GM18526 (cell line): Measurements from ENCODE around the gene DENND4C.

Experiments
- POLR2A ChIP-seq: IDR thresholded peaks from 3 replicates; pipeline ENCODE4 v1.6.1; 2011; ENCODE audit not compliant: insufficient read length; ENCODE audit errors: extremely low read depth

Gene DENND4C

DNA sequence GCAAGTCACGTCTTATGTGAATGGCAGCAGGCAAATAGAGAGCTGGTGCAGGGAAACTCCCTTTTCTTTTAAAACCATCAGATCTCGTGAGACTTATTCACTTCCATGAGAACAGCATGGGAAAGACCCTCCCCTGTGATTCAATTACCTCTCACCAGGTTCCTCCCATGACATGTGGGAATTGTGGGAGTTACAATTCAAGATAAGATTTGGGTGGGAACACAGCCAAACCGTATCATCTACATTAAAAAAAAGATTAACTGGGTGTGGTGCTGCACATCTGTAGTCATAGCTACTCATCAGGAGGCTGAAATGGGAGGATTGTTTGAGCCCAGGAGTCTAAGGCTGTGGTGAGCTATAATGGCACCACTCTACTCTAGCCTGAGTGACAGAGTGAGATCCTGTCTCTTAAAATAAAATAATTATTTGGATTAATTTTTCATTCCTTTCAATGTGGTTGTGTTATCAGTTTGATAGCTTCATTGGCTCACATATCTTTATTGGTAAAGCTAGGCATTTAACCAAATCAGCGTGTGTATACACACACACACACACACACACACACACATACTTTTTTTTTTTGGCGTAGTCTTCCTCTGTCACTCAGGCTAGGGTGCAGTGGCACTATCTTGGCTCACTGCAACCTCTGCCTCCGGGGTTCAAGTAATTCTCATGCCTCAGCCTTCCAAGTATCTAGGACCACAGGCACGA, 21.8 kb downstream of the DENND4C start:
- no peak for TF ChIP-seq POLR2A

DNA sequence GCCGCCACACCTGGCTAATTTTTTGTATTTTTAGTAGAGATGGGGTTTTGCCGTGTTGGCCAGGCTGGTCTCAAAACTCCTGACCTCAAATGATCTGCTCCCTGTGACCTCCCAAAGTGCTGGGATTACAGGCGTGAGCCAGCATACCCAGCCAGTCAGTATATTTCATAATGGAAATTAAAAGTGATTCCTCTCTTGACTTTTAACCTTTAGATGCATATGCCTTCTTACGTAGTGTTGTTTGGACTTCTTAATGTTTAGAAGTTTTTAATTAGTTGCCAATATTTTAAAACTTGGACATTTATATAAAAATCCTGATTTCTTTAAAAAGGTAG, 22.4 kb downstream of the DENND4C start:
- no peak for TF ChIP-seq POLR2A

DNA sequence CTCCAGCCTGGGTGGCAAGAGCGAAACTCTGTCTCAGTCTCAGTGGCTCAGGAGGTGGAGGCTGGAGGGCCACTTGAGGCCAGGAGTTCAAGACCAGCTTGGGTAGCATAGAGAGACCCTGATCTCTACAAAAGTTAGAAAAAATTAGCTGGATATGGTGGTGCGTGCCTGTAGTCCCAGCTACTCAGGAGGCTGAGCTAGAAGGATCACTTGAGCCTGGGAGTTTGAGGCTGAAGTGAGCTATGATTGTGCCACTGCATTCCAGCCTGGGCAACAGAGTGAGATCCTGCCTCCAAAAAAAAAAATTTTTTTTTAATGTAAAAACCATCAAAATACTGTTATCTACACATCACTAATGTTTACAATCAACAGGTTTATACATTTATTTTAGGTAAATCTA, 24.6 kb downstream of the DENND4C start:
- no peak for TF ChIP-seq POLR2A

DNA sequence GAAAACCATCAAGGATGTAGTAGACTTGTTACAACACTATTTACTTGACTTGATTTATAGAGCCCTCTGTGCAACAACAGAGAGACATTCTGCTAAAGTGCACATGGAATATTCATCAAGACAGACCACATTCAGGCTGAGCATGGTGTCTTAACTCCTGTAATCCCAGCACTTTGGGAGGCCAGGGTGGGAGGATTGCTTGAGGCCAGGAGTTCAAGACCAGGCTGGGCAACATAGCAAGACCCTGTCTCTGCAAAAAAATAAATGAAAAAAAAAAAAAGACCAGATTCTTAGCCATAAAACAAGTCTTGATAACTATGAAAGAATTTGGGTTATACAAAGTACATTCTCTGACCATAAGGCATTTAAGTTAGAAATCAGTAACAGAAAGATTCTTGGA, 25.3 kb downstream of the DENND4C start:
- no peak for TF ChIP-seq POLR2A

DNA sequence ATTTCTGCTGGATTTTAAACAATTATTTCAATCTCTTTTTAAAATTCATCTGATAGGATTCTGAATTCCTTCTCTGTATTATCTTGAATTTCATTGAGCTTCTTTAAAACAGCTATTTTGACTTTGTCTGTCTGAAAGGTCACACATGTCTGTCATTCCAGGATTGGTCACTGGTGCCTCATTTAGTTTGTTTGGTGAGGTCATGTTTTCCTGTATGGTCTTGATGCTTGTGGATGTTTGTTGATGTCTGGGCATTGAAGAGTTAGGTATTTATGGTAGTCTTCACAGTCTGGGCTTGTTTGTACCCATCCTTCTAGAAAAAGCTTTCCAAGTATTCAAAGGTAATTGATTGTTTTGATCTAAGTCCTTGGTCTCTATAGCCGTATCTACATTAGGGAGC, 39.1 kb downstream of the DENND4C start:
- TF ChIP-seq POLR2A: no peak

DNA sequence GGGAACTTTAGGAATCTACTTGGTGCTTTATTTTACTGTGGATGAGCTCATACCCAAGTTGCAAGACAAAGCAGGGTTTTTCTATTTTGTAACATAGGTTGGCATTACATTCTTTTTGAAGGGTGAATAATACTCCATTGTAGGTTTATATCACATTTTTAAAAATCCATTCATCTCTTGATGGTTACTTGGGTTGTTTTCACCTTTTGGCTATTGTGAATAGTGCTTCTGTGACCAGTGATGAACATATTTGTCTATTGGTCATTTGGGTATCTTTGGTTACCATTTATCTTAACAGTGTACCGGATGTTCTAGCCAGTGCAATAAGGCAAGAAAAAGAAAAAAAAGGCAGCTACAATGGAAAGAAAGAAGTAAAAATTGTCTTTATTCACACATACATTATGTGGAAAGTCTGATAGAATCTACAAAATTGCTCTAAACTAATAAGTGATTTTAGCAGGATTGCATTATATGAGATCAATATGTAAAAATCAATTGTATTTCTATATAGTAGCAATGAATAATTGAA, 40.0 kb downstream of the DENND4C start:
- no peak for TF ChIP-seq POLR2A

DNA sequence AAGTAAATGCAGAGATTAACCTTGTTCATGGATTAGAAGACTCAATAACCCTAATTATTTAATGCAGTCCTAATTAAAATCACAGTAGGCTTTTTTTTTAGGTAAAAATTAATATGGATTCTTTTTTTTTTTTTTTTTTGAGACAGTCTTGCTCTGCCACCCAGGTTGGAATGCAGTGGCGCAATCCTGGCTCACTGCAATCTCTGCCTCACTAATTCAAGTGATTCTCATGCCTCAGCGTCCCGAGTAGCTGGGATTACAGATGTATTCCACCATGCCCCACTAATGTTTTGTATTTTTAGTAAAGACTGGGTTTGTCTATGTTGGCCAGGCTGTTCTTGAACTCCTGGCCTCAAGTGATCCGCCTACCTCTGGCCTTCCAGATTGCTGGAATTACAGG, 40.6 kb downstream of the DENND4C start:
- TF ChIP-seq POLR2A: no peak

DNA sequence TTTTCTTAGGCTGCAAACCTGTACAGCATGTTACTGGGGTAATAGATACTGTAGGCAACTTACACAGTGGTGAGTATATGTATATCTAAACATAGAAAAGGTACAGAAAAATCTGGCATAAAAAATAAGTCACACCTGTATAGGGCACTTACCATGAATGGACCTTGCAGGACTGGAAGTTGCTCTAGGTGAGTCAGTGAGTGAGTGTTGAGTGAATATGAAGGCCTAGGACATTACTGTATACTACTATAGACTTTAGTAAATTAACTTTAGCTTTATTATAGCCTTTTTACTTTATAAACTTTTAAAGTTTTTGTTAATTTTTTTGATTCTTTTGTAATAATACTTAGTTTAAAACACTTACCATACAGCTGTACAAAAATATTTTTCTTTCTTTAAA, 51.3 kb downstream of the DENND4C start:
- TF ChIP-seq POLR2A: no peak

DNA sequence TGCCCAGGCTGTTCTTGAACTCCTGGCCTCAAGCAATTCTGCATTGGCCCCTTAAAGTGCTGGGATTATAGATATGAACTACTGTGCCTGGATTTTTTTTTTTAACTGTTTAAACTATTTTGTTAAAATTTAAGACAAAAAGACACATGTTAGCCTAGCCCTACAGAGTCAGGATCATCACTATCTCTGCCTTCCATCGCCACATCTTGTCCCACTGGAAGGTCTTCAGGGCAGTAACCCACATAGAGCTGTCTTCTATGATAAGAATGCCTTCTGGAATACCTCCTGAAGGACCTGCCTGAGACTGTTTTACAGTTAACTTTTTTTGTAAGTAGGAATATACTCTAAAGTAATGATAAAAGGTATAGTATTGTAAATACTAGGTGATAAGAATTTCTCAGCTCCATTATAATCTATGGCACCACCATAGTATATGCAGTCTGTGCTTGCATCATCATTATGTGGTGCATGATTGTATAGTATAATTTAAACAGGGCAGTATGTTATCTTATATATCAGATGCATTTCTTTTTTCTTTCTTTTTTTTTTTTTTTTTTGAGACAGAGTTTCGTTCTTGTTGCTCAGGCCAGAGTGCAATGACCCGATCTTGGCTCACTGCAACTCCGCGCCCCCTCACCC, 52.7 kb downstream of the DENND4C start:
- no peak for TF ChIP-seq POLR2A

DNA sequence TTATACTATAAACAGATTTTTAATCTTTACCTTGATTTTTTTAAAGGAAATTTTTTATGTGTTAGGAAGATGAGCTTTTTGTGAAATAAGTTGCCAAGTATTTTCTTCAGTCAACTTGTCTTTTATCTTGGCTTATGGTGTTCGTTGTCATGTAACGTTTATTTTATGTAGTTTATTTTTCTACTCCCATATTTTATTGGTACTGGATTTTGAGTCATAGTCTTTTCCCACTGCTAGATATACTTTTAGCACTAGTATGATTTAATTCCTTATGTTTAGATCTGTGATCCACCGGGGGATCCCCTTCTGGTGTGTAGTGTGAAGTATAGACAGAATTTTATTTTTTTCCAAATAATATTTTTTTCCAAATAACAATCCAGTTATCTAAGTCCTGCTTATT, 54.2 kb downstream of the DENND4C start:
- no peak for TF ChIP-seq POLR2A

DNA sequence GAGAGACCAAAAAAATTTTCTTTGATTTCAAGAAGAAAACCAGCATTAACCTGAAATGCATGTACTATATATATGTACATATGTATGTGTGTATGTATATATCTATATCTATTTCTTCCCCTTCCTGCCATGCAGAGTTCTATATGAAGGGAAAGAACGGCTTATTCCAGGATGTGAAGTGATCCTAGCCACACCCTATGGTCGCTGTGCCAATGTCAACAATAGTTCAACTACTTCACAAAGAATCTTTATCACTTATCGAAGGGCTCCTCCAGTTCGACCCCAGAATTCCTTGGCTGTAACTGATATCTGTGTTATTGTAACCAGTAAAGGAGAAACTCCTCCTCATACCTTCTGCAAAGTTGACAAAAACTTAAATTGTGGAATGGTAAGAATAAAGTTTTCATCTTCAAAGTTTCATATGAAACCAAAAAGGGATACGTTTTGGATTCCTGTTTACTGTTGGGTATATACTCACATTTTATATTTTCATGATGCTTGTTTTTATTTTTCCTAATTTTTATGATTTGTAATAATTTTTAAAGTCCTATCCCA, 56.2 kb downstream of the DENND4C start:
- TF ChIP-seq POLR2A: no peak

DNA sequence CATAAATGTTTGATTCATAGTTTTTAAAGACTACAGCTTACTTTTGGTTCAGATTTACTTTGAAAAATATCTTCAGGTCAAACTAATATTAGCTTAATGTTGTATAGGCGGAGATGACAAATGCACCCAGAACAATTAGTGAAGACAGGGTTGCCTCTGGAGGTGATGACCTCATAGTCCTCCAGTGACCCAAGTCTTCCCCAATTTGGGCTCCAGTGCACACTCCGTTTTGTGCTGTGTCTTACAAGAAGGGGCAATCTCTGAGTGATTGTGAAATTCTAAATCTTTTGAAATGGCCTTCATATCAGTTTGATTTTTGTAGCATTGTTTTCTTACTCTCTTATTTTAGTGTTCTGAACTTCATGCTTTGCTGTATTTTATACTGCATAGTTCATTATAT, 57.6 kb downstream of the DENND4C start:
- no peak for TF ChIP-seq POLR2A

DNA sequence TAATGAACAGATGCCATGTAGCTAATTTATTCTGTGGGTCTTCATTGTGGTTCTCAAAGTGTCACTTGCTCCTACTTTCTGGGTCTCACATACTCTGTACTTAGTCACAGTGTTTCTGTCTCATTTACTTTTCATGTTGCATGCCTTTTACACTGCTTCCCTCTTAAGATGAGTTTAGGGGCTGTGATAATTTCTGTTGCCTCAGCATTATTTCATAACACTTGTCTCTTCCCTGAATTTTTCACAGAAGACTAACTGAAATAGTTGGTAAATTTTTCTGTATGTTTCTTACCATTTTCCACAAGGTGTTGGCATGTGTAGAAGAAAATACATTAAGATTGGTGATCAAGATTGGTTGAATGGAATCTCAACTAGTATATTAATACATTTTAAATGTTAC, 59.6 kb downstream of the DENND4C start:
- TF ChIP-seq POLR2A: no peak

DNA sequence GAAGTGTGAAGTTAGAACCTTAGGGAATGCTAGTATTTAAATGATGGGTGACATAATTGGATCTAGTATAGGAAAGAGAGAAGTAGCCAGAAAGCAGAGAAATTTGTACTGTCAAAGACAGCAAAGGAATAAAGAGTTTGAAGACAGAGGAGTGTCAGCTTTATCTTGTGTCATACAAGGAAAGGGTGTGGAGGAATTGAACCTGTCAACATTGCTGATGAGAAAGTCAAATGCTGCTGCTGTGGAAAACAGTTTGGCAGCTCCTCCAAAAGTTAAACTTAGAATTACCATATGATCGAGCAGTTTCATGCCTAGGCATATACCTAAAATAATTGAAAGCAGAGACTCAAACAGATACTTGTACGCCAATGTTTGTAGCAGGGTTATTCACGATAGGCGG, 63.7 kb downstream of the DENND4C start:
- no peak for TF ChIP-seq POLR2A

DNA sequence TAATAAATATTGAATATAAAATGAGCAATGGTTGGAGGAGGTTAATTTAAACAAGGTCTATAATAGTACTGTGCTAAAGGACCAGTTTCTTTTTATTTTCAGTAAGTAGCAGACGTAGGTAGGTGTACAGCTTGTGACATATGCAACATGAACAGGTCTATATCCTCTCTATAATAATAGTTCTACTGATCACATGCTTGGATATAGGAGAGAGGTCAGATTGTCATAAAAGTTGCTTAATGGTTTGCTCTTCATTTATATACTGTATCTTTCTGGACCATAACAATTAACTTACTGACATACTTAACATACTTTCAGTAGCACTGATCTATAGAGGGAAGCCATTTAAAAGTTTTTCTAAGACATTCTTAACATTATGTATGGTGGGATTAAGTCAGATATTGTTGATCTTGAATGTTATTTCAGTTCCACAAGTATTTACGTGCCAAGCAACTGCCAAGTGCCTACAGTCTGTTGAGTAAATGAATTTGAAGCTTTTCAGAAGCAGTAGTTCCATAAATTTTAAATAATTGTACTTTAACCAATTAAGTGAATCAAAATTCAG, 68.0 kb downstream of the DENND4C start:
- no peak for TF ChIP-seq POLR2A

DNA sequence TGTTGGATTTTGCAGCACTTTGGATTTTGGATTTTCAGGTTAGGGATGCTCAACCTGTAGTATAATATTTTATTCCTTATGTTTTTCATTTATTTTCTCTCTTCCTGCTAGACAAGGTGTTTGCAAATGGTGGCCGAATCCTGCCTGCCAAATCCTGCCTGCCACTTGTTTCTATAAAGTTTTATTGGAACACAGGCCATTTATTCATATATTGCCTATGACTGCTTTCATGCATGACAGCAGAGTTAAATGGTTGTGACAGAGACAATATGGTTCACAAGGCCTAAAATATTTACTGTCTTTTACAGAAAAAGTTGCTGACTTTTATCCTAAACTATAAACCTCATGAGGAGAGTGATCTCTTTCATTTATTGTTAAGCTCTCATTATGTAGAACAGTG, 72.7 kb downstream of the DENND4C start:
- TF ChIP-seq POLR2A: no peak
